Amniotic epithelial cell (primary cell): Measurements from ENCODE around the gene NAV3.

Experiments used
- DNase-seq: peaks from one replicate; pipeline ENCODE4 v3.0.0-alpha.2; 2010; ENCODE audit warnings: low read depth

The NAV3 gene

DNA sequence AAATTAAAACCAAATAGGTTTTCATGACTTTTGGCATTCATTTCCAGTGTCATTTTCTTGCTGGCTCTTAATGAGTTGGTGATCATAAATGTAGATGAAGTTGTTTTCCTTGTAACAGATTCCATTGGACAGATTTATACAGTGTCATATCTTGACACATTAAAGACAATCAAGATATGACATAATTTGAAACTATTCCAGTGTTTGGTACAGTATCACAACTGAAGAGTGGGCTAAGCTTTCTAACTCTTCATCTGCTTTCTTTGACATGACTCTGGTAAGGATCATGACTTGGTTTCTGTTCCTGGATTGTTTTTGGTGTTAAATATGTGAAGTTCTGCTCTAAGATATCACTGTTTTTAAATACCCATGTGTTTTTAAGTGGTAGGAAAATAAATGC, 289.6 kb downstream of the NAV3 start:
- DNase-seq, result no peak

DNA sequence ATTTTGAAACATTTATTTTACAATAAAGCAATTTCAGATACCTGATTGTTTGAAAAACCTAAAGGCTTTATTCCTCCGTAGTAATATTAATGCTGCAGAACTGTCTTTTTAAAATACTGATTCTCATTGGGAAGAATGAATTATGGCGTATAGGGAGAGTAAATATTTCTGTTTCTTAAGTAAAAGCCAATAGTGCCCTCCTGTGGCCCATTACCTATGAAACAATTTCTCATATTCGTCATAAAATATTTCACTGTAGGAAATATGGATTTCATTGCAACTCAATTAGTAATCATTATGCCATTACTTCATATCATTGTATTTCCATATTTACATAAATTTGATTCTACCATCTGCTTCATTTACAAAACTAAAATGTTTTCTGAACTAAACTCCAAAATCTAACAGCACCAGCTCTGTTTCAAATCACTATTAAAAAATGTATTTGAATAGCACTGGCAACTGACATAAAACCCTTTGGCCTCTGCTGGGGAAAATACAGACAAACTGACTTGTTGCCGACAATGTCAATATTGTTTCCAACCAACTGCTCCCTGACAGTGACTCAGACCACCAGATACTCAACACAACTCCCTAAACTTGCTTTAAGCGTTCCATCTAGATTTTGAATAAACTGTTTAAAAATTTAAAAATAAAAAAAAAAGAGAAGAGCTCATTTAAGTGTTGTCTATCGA, 290.3 kb downstream of the NAV3 start:
- DNase-seq, result peak; percentile 60

DNA sequence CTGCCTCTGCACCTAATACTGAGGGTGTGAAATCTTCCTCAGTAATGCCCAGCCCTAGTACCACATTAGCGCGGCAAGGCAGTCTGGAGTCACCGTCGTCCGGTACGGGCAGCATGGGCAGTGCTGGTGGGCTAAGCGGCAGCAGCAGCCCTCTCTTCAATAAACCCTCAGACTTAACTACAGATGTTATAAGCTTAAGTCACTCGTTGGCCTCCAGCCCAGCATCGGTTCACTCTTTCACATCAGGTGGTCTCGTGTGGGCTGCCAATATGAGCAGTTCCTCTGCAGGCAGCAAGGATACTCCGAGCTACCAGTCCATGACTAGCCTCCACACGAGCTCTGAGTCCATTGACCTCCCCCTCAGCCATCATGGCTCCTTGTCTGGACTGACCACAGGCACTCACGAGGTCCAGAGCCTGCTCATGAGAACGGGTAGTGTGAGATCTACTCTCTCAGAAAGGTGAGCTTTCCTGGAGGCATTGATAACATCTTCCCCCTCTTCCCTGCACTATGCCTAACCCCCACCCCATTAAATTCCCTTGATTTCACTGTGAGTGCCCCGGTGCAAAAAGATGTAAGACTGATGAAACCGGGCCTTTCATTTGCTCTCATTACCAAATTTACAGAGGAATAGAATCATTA, 291.4 kb downstream of the NAV3 start:
- no peak for DNase-seq

DNA sequence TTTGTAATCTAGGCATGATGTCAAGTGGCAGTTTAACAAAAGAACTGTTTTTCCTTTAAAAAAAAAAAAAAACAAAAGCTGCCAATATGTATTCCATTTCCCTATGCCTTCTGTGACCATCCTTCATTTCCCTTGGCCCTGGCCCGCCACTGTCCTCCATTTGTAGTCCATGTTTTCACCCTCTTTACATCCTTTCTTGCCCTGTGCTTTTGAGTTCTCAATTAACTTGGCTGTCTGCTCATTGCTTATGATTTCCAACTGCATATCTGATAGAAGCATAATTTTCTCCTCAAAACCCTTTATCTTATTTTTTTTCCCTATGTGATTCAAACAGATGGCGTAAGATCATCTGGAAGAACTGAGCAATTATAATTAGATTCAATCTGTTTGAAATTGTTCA, 297.5 kb downstream of the NAV3 start:
- DNase-seq, result no peak

DNA sequence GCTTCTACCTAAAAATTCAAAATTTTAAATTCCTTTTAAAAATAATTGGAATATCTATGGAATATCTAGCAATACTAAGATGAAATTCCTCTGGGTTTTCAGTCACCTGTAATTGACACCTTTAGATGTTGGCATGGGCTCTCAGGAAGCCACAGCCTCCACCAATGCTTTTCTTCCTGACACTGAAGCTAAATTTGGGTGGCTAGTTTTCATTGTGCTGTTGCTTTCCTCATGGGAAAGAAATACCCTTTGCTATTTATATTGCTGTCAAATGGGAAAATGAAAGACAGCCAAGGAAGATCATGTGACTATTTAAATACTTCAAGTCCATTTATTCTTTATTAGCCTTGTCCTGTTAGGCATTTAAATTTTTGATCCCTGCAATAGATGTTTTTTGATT, 313.0 kb downstream of the NAV3 start:
- DNase-seq, result no peak

DNA sequence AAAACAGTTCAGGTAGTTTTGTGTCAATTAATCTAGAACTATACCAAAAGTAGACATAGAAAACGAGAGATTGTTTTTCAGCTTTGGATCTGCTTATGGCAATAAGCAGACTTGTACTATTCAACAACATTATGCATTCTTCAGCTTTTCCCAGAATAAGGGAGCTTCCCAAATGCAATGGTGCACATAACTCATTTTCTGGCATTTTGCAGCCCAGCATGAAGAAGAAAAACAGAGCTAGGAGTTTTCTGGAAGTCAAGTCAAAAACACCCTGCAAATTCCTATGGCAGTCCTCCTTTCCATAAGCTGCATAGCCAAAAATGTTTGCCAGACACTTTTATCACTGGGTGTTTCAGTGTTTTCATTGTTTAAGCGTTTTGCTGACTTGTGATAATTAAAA, 314.7 kb downstream of the NAV3 start:
- DNase-seq, result no peak

DNA sequence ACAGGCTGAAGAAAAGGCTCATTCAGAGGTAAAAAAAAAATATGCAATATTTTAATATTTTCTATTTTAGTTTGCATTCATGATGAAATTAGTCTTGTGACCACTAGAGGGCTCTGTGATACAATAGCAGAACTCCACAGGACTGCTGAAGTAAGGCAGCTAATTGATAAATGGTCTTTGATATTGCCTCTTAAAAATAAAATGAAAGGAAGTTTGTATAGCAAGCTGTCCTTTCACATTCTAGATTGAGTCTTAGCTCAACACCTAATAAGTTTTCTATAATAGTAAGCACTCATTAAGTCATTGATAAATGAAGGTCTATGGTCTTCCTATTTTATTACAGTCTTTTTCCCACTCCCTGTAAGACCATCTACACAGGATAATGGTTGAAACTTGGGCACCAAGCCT, 315.7 kb downstream of the NAV3 start:
- DNase-seq, result peak; percentile 37

DNA sequence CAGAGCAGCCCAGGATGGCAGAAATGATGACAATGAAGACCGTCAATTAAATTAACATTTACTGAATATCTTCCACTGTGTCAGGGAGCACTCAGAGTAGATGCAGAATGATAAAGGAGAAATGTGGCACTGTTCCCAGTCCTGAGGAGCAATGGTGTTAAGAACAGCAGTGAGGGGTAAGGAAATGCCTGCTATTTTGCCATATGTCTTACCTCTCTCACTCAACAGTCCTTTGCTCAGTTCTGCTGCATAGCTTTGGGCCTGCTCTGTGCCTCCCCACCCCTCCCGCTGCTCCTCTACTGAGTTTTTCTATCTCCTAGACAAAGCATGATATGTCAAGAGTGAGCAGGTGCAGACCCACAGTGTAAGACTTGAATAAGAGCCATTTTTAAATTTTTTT, 318.8 kb downstream of the NAV3 start:
- DNase-seq, result peak; percentile 29

DNA sequence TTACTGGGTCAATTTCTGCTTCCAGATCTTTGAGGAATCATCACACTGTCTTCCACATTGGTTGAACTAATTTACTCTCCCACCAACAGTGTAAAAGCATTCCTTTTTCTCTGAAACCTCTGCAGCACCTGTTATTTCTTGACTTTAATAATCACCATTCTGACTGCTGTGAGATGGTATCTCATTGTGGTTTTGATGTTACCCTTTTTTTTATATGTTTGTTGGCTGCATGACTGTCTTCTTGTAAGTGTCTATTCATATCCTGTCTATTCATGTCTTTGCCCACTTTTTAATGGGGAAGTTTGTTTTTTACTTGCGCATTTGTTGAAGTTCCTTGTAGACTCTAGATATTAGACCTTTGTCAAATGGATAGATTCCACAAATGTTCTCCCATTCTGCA, 324.9 kb downstream of the NAV3 start:
- no peak for DNase-seq

DNA sequence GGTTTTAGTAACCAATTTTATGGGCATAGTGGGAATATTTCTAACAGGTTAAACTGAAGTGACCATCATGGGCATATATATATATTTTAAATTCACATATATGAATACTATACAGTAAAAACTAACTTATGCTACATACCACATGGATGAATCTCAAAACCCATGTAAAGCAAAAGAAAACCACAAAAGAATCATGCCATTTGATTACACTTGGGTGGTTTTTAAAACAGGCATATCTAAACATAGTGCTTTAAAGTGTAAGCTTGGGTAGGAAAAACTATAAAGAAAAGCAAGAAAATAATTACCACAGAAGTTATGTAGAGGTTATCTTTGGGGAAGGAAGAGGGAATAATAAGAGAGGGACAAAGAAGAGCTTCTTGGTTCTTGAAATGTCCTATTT, 326.1 kb downstream of the NAV3 start:
- DNase-seq, result no peak

DNA sequence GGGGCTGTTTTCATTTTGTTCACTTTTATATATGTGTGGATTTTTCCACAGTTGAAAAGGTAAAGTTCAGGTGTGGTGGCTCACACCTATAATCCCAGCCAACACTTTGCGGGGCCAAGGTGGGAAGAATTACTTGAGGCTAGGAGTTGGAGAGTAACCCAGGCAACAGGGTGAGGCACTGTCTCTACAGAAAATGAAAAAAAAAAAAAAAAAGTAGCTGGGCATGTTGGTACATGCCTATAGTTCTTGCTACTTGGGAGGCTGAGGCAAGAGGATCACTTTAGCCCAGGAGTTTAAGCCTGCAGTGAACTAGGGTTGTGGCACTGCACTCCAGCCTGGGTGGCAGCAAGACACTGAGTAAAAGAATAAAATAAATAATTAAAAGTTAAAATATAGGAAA, 326.5 kb downstream of the NAV3 start:
- DNase-seq, result no peak

DNA sequence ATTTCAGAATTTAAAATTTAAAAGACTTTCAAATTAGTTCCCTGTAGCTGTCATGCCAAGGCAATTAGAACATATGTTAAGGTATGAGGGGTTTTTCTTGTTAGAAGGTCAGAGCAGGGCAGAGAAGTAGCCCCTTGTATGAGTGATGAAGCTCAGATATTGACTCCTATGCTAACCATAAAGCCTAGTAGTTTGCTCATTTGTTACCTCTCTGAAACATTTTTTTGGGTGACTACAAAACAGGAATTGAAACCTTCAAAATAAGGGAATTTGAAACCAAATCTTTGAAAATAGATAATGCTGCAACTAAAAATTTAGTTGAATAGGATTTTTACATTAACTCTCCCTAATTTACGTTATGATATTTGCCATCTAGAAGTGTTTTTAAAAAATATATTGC, 333.5 kb downstream of the NAV3 start:
- no peak for DNase-seq

DNA sequence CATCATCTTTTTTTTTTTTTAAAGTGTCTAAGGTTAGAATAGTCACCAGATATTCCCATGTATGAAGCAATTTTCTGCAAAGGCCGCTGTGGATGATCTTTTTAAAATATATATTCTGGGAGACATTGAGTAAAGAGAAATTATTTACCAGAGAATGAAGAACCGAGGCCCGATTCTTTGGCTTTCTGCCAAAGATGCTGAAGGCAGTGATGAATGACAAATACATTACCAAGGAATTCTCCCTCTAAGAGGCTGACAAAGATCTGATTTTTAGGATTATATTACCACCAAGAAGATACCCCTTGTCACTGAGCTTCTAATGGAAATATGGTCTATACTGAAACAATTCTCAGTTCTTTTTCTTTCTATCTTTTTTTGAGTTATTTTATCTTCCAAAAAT, 336.8 kb downstream of the NAV3 start:
- no peak for DNase-seq

DNA sequence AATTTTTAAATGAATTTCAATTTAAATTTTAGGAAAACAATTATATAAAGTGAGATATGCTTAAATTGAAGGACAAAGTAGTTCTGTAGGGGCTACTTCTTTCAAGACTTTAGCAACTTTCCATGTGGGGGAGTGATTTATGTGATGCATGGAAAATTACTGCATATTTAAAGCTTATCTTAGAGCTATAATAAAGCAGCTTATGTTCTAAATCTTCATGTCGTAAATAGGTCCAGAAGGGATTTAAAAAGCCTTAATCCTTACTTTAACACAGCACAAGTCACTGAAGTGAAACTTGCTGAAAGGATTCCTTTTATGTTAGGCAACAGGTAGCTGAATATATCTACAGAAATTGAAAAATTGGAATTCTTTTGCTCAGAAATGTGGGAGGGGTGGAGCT, 340.4 kb downstream of the NAV3 start:
- peak; percentile 82 for DNase-seq

DNA sequence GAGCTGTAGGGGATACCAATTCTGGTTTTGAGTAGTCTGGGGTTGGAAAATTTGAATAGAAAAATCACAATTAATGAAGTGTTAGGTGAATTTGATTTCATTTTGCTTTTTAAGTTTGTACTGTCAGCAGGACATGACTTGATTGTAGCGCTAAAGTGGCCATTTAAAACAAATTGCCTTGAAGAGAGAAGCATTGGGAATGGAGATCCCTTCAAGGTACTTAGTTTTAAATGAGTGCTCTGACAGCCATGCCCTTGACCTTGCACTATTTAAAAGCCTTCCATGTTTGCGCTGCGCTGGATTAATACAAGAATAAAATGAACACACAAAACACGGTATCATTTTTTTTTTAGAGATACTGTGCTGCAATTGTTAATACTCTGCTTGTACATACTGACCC, 345.9 kb downstream of the NAV3 start:
- DNase-seq, result no peak

DNA sequence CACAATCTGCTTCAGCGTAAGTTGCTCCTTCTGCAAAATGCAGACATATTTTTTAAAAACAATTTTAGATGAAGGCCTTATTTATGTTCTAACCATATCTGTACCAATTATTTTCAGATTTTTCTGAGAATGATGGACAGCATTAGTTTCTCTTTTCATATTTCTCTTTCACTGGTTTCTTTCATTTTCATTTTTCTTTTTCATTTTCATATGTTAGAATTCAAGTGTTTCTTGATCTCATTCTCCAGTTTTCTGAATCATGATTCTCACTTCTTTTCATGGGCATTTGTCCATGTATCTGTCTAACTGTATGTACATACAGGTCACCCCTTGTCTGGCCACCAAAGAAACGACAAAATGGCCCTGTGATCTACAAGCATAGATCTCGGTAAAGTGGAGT, 346.6 kb downstream of the NAV3 start:
- no peak for DNase-seq

DNA sequence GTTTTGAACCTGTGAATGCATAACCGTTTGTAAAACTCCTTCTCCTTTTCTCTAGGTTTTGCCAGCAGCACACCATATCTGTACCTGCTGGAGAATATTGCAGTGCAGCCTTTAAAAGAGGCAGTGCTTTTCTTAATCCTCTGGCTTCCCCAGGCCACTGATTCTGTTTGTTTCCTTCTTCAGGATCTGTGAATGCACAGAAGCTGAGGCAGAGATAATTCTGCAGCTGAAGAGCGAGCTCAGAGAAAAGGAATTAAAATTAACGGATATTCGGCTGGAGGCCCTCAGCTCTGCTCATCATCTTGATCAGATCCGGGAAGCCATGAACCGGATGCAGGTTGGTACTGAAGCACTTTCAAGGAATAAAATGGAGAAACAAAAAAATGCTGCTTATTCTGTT, 348.7 kb downstream of the NAV3 start:
- no peak for DNase-seq

DNA sequence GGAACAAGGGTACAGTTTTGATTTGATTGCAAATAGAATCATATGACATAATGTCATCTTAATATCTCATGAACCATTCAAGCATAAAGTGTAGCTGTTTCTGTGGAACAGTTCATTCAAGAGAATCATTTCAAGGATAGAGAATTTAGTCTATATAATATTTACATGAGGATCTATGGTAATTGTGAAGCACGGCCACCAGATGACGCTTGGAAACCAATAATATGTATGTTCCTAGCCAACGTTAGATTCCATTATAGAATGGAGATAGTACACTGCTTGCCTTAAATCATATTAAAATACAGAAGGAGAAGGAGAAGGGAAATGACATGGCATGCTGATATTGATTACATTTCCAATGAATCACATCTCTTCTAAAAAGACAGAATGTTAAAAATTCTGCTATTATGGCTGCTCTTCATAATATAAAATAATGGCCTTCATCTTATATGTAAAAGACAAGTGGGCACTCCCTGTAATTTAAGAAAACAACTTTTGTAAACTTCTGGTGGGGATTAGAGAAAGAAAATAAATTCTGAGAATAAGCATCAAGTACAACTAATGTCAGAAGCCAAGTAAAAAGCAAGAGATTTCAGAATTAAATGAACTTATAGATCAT, 351.0 kb downstream of the NAV3 start:
- peak; percentile 44 for DNase-seq

DNA sequence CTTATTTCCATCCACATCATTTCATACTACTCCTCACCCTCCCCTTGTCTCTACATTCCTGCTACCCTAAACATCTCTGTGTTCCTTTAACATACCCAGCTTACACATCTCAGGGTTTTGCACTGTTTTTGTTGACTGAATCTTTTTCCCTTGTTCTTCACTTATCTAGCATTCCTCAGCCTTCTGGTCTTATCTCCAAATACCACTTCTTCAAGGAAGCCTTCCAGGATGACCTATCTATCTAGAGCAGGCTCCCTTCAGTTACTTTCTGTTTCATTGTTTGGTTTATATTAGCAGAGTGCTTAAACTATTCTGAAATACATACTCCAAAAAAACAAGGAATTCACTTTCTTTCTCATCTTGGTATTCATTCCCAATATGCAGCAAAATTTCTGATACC, 353.1 kb downstream of the NAV3 start:
- peak; percentile 59 for DNase-seq

DNA sequence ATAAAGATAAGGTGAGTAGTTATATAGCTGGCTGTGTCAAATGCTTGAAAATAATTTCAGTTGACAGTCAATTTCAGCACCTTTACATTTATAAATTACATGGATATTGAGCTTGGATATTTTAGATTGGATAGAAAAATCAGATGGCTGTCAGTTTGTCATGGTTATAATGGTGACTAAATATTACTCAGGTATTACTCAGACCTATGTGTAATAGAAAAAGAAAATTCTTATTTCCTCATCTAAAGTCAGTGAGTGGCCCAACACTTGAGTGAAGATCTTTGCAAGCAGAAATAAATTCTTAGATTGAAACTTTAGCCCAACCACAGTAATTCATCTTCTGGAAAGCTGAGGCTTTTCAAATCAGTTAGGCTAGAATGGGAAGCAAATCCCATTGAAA, 354.4 kb downstream of the NAV3 start:
- DNase-seq, result peak; percentile 83

DNA sequence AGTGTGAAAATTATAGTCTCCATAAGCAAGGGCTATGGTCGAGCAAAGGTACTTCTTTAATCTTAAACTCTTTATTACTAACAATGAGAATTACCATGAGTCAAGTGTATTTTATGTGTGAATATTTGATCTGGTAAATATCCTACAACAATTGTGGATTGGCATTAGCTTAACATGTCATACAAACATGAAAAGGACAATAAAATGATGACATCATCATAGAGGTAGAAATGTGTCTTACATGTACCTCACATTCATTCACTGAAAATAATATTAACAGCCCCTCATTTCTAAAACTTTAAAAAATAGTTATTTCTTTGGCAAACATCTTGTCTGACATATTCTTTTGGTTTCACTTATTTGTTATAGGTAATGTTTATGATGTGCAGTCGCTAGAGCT, 355.0 kb downstream of the NAV3 start:
- DNase-seq, result no peak

DNA sequence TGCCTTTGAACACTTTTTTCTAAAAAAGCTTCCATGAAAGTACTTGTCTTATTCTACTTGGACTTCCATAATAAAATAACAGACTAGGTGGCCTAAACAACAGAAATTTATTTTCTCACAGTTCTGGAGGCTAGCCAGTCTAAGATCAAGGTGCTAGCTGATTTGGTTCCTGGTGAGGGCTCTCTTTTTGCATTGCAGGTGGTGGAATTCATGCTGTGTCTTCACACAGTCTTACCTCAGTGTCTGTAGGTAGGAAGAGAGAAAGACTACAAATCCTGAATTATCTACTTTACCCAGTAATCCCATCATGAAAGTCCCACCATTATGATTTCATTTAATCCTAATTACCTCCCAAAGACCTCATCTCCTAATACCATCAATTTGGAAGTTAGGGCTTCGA, 356.0 kb downstream of the NAV3 start:
- no peak for DNase-seq

DNA sequence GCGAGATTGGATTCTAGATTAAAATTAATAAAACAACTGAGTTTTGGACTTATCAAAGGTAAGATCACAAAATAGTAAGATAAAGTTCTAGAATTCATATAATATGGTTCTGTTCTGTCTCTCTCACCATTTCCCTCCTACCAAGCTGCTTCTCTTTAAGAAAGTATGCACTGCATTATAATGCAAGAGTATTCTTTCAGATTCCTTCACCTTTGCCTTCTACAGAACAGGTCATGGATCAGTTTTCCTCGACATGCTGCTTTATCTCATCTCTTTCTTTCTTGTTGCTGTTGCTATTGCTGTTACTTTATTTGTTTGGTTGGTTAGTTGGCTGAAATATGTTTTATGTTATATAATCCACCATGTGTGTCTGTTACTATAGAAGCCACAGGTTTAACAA, 357.0 kb downstream of the NAV3 start:
- DNase-seq, result no peak

DNA sequence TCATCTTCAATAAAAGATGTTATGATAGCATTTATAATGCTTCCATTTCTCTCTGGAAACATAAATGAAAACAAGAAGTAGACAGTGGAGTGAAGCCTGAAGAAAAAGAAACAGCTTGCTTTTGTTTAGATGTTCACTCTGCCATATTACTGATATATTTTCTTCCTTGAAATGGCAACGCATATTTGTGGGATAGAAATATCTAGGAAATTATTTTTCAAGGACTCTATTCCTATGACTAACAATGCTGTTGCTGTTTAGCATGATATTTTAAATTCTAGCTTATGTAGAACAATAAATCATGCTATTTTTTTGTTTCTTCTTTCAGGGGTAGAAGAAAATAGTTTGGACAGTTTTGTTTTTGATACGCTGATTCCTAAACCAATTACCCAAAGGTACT, 359.0 kb downstream of the NAV3 start:
- peak; percentile 82 for DNase-seq
